HG03103 (cell line): Measurements from ENCODE around the gene FREM1.

Experiments used
- ATAC-seq: cut with Tn5 transposase; IDR thresholded peaks from one replicate; pipeline ENCODE4 v1.9.1; 2021; ENCODE audit warnings: low read depth; ENCODE audit not compliant: unreplicated experiment

The FREM1 gene

GRCh38 chr9:14713187-14713767, 197.0 kb downstream of the FREM1 start:
- no peak for ATAC-seq

GRCh38 chr9:14710804-14711203, 199.4 kb downstream of the FREM1 start:
- ATAC-seq = no peak

- ATAC-seq = peak; percentile 66
Observed at GRCh38 chr9:14706530-14707140, 203.6 kb downstream of the FREM1 start.

- ATAC-seq = no peak
Observed at GRCh38 chr9:14705079-14705478, 205.1 kb downstream of the FREM1 start.

GRCh38 chr9:14704281-14704680, 205.9 kb downstream of the FREM1 start:
- ATAC-seq = no peak

GRCh38 chr9:14702200-14702720, 208.0 kb downstream of the FREM1 start:
- ATAC-seq = no peak

- ATAC-seq = peak; percentile 58
Observed at GRCh38 chr9:14693251-14693861, 216.9 kb downstream of the FREM1 start, which contains the start of gene ZDHHC21. Gene ZDHHC21, minus strand, starts transcription at chr9:14693432. Its CDS starts 19,092 bp downstream, at chr9:14674340.

GRCh38 chr9:14692470-14693250, 217.6 kb downstream of the FREM1 start:
- peak; percentile 28 for ATAC-seq

- ATAC-seq = no peak
Observed at GRCh38 chr9:14690948-14691730, 219.1 kb downstream of the FREM1 start.

- ATAC-seq = no peak
Observed at GRCh38 chr9:14687042-14687719, 223.0 kb downstream of the FREM1 start.

- ATAC-seq = no peak
Observed at GRCh38 chr9:14686168-14686567, 224.1 kb downstream of the FREM1 start.
